Measurements from ENCODE around the gene SLC36A1. TPM values are rescaled to one million over a fixed set of nuclear protein-coding genes. Genes with fewer than 3 reads are reported as not detected.

Gene SLC36A1
- total RNA-seq, 4 donors from 2014 or later, result 4.5 to 7.5 (median 5.9) TPM

GRCh38 chr5:151492729-151493128 is 45.3 kb downstream of the SLC36A1 start:
- WGBS, 2 donors, result 87 to 92% methylated on average over 5 of the region's 5 CpGs
- H3K9me3 ChIP-seq, result no peaks in the 10 kb centered on the region
- no peaks in the 10 kb centered on the region for H3K4me1 ChIP-seq
- DNase-seq, result no peak
- no peaks in the 10 kb centered on the region for H3K27me3 ChIP-seq
- H3K36me3 ChIP-seq, result peaks cover 0 to 5% of the 10 kb centered on the region in 2 donors
- H3K4me3 ChIP-seq (replicated peaks in 1 of 3), result no peak overlapping the region
- intact Hi-C loops (cut with DNase I), result no loop called here
- TF ChIP-seq POLR2A (IDR thresholded peaks at IDR 0.05), result no peak
- no peak for TF ChIP-seq CTCF (IDR thresholded peaks at IDR 0.05)
- H3K27ac ChIP-seq, result no peak overlapping the region

- H3K27ac ChIP-seq, result no peak overlapping the region
- 86 to 89% methylated on average over 2 of the region's 2 CpGs for WGBS, 2 donors
- DNase-seq, result no peak
- intact Hi-C loops (cut with DNase I), result no loop called here
- H3K27me3 ChIP-seq, result no peaks in the 10 kb centered on the region
- no peak overlapping the region for H3K4me3 ChIP-seq (replicated peaks in 1 of 3)
- no peaks in the 10 kb centered on the region for H3K4me1 ChIP-seq
- no peaks in the 10 kb centered on the region for H3K9me3 ChIP-seq
- TF ChIP-seq POLR2A (IDR thresholded peaks at IDR 0.05) (no peak), CTCF (IDR thresholded peaks at IDR 0.05) (no peak)
- peaks cover 0 to 5% of the 10 kb centered on the region in 2 donors for H3K36me3 ChIP-seq
These were observed 46.3 kb downstream of the SLC36A1 start for GRCh38 chr5:151493665-151494064.

GRCh38 chr5:151495320-151495719 is 47.9 kb downstream of the SLC36A1 start:
- no peak overlapping the region for H3K27ac ChIP-seq
- intact Hi-C loops (cut with DNase I), result no loop called here
- DNase-seq, result no peak
- no peak for TF ChIP-seq POLR2A (IDR thresholded peaks at IDR 0.05)
- TF ChIP-seq CTCF (IDR thresholded peaks at IDR 0.05), result no peak
- H3K9me3 ChIP-seq, result no peaks in the 10 kb centered on the region
- H3K27me3 ChIP-seq, result no peaks in the 10 kb centered on the region
- no peaks in the 10 kb centered on the region for H3K36me3 ChIP-seq
- H3K4me3 ChIP-seq (replicated peaks in 1 of 3), result no peak overlapping the region
- H3K4me1 ChIP-seq, result no peaks in the 10 kb centered on the region
- 87 to 96% methylated on average over 2 of the region's 2 CpGs for WGBS, 2 donors

- no peak overlapping the region for H3K27ac ChIP-seq
- TF ChIP-seq POLR2A (IDR thresholded peaks at IDR 0.05) (no peak), CTCF (IDR thresholded peaks at IDR 0.05) (no peak)
- no peaks in the 10 kb centered on the region for H3K36me3 ChIP-seq
- intact Hi-C loops (cut with DNase I), result no loop called here
- no peaks in the 10 kb centered on the region for H3K9me3 ChIP-seq
- no peak overlapping the region for H3K4me3 ChIP-seq (replicated peaks in 1 of 3)
- no peaks in the 10 kb centered on the region for H3K4me1 ChIP-seq
- no peaks in the 10 kb centered on the region for H3K27me3 ChIP-seq
- 75 to 78% methylated on average over 14 of the region's 14 CpGs for WGBS, 2 donors
- no peak for DNase-seq
These were observed 48.7 kb downstream of the SLC36A1 start for GRCh38 chr5:151496041-151496484.

- Histone ChIP-seq H3K9me3 (no peaks in the 10 kb centered on the region), H3K4me1 (no peaks in the 10 kb centered on the region), H3K27me3 (no peaks in the 10 kb centered on the region), H3K36me3 (no peaks in the 10 kb centered on the region), H3K27ac (no peak overlapping the region), H3K4me3 (replicated peaks in 1 of 3) (no peak overlapping the region)
- 90 to 92% methylated on average over 3 of the region's 3 CpGs for WGBS, 2 donors
- TF ChIP-seq CTCF (IDR thresholded peaks at IDR 0.05) (no peak), POLR2A (IDR thresholded peaks at IDR 0.05) (no peak)
- intact Hi-C loops (cut with DNase I), result no loop called here
- DNase-seq, result no peak
These were observed 50.1 kb downstream of the SLC36A1 start for GRCh38 chr5:151497391-151498002.

All from thyroid gland (tissue), 4 donors.